Ovary (tissue), 3 donors: Measurements from ENCODE around the gene CACNB4.

Experiments
- POLR2A ChIP-seq: fragments of 450-650 bp; IDR thresholded peaks from one replicate; pipeline ENCODE4 v1.6.1; 2017; ENCODE audit warnings: antibody characterized with exemption, mild to moderate bottlenecking, moderate library complexity
- TF ChIP-seq, protein P1 (sequence below), 3 donors: fragments of 450-650 bp in 2 of 3; fragments of 200-600 bp in 1 of 3; IDR thresholded peaks; one replicate each; pipeline versions ENCODE4 v1.5.1 to v1.8.0; 2016 to 2022; ENCODE audit warnings: antibody characterized with exemption in 3 of 3, mild to moderate bottlenecking in 1 of 3
- donor health status: DM: no; HTN: no; CAD: no.

DNA sequence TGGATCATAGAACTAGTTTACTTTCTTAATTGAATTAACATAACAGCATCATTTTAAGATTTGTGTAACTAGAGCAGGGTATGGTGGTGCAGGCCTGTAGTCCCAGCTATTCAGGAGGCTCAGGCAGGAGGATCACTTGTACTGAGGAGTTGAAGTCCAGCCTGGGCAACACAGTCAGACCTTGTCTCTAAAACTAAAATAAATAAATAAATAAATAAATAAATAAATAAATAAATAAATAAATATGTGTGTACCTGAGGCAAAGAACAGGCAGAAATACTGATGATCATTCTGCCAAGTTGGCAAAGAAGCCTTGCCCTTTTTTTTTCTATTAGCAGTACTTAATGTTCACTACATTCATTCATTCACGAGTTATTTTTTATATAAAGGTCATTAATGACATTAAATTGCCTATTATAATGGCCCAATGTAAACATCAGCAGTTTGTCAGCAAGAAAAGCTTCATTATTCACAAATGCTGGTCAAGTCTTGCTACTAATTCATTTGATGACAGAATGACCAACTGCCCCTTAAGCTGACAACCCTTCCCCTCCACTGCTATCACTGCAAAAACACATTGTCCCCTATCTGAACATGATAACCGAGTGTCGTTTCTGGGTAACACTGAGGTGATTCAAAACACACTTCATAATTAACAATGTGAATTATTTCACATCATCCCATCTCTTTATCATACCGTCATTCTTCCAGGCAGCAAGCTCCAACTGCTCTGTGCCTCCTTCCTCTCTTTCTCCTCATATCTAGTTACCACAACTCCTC, 309.6 kb downstream of the CACNB4 start:
- TF ChIP-seq POLR2A: no peak
- TF ChIP-seq, protein P1, sequence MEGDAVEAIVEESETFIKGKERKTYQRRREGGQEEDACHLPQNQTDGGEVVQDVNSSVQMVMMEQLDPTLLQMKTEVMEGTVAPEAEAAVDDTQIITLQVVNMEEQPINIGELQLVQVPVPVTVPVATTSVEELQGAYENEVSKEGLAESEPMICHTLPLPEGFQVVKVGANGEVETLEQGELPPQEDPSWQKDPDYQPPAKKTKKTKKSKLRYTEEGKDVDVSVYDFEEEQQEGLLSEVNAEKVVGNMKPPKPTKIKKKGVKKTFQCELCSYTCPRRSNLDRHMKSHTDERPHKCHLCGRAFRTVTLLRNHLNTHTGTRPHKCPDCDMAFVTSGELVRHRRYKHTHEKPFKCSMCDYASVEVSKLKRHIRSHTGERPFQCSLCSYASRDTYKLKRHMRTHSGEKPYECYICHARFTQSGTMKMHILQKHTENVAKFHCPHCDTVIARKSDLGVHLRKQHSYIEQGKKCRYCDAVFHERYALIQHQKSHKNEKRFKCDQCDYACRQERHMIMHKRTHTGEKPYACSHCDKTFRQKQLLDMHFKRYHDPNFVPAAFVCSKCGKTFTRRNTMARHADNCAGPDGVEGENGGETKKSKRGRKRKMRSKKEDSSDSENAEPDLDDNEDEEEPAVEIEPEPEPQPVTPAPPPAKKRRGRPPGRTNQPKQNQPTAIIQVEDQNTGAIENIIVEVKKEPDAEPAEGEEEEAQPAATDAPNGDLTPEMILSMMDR (IDR thresholded peaks at IDR 0.05): no peak
